ENCODE results near the gene TLDC2.

Gene TLDC2

DNA sequence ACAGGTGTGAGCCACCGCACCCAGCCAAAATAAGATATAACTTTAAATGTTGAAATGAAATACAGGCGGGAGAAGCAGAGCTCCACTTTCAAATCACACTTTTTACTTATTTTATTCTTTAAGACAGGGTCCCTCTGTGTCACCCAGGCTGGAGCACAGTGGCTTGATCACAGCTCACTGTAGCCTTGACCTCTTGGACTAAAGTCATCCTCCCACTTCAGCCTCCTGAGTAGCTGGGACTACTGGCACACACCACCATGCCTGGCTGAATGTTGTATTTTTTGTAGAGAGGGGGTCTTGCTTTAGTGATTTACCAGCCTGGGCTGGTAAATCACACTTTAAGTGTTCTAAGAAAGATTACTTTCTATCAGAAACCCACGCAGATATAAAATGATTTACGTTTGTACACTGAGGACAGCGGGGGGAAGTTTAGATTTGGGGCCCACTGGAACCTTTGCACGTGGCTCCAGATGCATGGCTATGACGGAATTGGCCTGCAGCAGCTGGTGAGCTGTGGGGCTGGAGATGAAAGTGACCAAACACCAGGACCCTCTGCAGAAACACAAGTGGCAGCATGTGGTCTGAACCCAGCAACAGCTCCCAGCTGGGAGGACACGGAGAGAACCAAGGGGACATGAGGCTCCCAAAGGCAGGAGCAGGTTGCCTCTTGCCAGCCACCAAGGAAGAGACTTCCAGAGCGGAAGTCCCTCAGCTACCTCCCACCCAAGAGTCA is 26.4 kb upstream of the TLDC2 start:
- DNase-seq (ENCODE audit: extremely low spot score, insufficient read length, low read depth) (no peak), FAIRE-seq (no peak)

DNA sequence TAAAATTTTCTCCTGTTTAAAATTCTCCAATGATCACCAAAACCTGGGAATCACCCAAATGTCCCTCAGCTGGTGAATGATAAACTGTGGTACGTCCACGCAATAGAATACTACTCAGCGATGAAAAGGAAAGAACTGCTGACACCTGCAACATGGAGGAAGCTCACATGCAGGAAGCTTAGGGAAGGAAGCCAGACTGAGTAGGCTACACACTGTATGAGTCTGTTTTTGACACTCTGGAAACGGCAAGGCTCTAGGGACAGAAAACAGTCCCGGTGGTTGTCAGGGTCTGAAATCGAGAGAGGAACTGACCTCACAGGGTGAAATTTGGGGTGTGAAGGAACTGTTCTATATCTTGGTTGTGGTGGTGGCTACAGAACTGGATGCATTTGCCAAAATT is 25.2 kb upstream of the TLDC2 start:
- DNase-seq (ENCODE audit: extremely low spot score, insufficient read length, low read depth): no peak
- peak; percentile 85 for FAIRE-seq

DNA sequence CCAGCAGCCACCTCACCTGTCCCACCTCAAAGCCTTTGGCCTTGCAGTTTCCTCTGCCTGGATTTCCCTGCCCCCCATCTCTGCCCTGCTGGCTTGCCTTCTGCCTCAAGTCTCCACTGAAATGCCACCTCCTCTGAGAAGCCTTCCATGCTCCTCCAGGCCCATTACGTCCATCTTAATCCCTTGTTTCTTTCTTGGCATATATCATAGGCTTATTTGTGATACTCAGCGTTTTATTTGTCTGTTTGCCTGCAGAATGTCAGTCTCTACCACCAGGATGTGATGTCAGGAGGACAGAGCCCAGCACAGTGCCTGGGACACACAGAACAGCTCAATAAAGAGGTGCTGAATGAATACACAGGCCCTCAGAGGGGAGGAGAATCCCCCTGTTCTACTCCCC is 24.4 kb upstream of the TLDC2 start:
- peak; percentile 42 for FAIRE-seq
- DNase-seq (ENCODE audit: extremely low spot score, insufficient read length, low read depth): no peak

DNA sequence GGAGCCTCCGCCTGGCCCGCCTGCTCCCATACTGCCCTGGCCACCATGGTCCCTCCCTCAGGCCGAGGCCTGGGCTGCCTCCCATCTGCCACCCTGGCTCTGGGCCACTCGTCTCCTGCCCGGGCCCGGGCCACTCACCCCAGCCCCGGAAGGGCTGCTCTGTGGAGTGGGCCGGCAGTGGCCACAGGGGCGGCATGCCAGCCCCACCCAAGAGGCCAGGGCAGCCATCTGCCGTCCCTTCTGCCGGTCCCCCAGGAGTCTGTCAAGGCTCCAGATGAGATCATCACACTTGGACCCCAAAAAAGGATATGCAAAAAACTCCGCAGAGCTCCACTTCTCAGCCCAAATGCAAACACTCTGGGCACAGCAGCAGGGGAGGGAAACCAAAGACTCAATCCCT is 23.8 kb upstream of the TLDC2 start:
- DNase-seq (ENCODE audit: extremely low spot score, insufficient read length, low read depth) (no peak), FAIRE-seq (peak; percentile 66)

DNA sequence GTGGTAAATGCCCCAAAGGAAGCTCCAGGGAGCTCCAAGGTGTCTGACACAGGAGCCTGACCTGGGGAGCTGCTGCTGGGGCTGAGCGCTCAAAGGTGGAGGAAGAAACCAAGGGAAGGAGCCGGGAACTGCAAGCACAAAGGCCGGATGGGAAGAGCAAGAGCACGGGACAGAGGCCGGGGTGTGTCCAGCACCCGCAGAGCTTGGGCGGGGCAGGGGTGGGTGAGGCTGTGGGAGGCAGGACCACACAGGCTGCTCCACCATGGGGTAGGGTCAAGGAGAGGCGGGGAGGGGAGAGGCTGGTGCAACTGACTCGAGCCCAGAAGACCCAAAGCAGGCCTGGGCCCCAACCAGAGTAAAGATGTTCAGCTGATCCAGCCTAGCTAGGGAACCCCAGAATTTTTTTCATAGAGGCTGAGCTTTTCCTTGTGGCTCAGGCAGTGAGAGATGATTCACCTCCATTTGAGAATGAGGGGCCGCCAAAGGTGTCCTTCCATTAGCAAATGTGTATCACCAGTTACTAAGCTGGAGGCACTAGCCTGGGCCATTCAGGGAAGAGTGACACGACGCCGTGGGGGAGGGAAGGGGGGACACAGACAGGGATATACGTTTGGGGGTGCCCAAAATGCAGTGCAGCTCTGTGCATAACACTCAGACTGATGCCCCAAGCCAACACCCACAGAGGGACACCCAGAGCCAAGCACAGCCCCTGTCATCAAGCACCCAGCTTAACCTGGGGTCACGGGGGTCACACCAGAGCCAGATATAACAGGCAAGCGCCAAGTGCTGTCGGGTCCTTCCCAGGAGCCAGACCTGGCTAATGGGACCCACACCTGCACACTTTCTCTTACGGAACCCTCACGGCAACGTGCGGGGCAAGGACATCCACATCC is 21.3 kb upstream of the TLDC2 start:
- DNase-seq (ENCODE audit: extremely low spot score, insufficient read length, low read depth): no peak
- FAIRE-seq: no peak

DNA sequence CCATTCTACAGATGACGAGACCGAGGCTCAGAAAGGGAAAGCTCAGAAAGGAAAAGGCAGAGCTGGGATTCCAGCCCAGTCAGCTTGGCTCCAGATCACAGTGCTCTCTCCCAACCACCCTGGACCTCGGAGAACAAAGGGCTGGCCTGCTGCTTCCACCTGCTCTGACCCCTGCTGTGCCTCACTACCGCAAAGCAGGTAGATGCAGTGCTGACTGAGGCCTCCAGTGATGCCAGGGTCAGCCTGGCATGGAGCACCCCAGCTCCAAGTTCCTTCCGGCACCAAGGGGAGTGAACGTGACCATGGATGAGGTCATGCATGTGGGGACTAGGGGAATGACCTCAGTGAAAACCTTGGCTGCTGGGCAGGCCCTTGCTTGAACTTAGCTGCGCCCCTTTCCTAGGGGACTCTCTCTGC is 20.7 kb upstream of the TLDC2 start:
- no peak for FAIRE-seq
- DNase-seq (ENCODE audit: extremely low spot score, insufficient read length, low read depth): no peak

DNA sequence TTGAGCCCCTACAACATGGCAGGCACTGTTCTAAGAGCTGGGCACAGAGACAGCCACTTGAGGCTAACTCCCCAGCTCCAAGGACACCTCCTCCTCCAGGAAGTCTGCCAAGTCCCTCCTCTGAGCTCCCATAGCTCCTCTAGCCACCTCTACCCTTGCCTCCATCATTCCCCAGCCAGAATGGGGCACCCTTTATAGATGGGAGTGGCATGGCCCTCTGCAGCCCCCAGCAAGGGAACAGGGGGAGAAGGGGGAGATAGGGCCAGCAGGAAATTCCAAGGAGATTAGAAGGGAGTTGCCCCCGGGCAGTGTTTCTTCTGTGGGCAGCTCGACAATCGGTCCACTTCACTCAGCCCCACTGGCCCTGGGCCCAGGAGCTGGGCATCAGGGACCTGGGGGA is 19.7 kb upstream of the TLDC2 start:
- DNase-seq (ENCODE audit: extremely low spot score, insufficient read length, low read depth) (no peak), FAIRE-seq (no peak)

DNA sequence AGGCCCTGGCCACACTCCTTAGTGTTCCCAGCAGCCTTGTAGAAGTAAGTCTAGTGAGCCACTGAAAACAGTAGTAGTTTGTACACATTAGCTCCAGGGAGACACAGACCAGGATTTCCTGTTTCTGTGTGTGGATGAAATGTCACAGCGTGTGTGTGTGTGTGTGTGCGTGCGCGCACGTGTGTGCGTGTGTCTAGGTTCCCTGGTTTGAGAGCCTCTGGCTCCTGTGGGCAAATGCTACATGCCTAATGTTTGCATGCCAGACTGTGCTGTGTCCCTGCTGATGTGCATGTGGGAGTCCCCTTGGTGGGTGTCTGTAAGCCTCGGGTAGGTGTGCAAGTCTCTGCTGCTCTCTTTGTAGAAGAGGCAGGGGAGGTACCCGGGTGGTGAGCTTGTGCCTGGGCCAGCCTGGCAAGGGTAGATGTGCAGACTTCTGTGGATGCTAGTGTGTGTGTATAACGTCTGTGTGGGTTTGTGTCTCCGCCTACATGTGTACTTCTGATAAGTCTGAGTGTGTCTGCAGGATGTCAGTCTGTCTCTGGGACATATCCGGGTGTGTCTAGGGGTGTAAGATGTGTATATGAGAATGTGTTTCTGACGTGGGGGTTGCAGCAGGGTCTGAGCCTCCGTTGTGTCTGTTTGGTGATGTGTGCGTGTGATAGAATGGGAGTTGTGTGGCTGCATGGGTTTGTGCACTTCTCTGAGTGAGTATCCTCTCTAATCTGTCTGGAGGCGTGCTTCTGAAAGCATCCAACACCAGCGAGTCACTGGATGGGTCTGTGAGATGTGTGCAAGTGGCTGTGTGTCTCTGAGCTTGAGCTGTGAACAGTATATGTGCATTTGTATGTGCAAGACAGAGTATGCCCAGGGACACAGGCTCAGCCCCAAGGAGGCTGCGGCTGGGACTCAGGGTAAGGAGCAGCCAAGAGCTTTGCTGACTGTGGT is 19.0 kb upstream of the TLDC2 start:
- FAIRE-seq (no peak), DNase-seq (ENCODE audit: extremely low spot score, insufficient read length, low read depth) (no peak)

DNA sequence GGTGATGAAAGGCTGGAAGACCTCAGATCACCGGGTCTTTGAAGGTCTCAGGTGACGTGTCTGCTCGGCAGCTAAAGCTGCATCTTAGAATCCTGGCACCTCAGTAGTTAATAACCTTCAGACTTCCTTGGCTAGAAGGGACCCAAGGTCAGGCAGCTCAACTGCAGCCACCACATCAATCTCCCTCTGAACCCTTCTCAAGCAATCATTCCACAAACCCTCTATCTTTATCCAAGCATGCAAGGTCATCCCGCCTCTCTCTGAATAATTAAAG is 16.7 kb upstream of the TLDC2 start:
- FAIRE-seq (no peak), DNase-seq (ENCODE audit: extremely low spot score, insufficient read length, low read depth) (no peak)

DNA sequence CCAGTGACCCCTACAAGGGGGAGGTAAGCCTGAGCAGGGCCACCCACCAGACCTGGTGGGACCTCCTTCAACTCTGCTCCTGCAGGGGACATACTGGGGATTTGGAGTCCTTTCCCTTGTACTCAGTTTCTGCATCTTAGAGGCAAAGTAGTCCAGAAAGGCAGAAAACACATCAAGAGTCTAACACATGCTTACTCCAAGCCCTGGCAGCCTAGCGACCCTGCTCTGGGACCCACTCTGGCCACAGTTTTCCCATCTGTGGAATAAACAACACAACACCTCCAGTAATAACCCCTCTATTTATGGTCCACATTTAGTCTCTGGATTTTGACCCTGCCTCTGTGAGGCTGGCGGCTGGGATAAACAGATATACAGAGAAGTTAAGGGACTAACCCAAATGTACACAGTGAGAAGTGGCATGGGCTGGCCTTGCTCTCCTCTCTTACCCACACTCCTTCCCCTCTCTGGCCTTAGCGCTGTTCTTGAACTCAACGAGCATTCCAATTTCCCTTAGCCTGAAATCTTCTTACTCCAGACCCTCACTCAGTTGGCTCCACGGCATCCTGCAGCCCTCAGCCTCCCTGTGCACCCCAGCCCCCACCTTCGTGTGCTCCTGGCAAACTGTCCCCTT is 16.1 kb upstream of the TLDC2 start:
- FAIRE-seq: no peak
- no peak for DNase-seq (ENCODE audit: extremely low spot score, insufficient read length, low read depth)

DNA sequence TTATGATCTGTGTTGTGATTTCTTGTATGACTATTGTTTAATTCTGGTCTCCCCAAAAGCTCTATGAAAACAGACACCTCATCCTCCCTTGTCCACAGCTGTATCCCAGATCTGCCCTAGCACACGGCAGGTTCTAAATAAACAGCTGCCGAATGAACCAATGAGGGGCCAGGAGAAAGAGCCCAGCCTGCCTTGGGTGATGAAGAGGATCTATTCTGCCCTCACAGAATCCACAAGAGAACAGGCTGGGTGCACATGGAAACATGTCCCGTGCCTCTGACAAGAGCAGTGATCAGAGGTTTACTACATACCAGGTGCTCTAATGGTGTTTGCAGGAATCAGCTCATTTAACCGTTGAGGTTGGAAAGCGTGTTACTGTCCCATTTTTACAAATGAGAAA is 15.6 kb upstream of the TLDC2 start:
- no peak for FAIRE-seq
- DNase-seq (ENCODE audit: extremely low spot score, insufficient read length, low read depth): no peak

DNA sequence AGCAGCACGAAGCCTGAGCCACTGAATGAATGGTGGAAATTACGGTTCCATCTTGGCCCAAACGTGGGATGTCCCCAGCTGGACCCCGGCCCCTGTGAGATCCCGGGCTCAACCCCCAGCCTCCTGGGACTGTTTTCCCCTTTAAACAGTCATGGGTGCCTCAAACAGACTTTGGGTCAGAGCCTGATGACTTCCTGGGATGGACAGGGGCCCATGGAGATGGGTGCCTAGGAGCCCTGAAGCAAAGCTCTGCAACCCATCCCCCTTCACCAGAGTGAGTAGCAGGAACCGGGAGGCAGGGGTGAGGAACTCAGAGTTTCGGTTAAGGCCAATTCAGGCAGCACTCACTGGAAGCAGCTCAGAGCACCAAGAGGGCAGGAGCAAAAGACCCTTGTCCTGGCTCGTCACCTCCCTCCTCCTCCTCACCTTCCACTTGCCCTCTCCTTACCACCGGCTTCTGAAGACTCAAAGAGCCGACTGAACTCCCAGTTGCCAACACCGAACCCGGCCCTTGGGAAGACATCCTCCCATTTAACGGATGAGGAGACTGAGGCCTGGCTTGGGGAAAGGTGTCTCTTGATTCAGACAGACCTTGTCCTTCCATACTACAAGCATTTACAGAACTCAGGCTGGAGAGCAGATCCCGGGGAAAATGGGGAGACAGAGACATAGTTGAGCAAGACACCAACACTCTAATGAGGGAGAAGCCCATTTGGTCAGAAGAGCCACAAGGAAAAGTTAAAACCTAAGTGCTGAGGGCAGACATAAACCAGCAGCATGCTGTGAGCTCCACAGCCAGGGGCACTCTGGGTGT is 14.9 kb upstream of the TLDC2 start:
- FAIRE-seq: no peak
- DNase-seq (ENCODE audit: extremely low spot score, insufficient read length, low read depth): no peak

DNA sequence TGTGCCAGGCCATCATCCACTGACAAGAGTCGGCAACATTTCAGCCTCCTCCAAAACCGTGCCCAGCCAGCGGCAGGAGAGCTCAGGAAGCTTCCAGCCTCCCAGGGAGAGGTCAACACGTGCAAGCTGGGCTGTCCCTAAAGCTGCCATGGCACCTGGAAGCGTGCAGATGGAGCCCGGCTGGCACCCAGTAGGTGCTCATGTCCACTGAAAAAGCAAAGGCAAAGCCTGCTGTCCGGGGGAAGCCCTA is 14.4 kb upstream of the TLDC2 start:
- no peak for DNase-seq (ENCODE audit: extremely low spot score, insufficient read length, low read depth)
- no peak for FAIRE-seq

DNA sequence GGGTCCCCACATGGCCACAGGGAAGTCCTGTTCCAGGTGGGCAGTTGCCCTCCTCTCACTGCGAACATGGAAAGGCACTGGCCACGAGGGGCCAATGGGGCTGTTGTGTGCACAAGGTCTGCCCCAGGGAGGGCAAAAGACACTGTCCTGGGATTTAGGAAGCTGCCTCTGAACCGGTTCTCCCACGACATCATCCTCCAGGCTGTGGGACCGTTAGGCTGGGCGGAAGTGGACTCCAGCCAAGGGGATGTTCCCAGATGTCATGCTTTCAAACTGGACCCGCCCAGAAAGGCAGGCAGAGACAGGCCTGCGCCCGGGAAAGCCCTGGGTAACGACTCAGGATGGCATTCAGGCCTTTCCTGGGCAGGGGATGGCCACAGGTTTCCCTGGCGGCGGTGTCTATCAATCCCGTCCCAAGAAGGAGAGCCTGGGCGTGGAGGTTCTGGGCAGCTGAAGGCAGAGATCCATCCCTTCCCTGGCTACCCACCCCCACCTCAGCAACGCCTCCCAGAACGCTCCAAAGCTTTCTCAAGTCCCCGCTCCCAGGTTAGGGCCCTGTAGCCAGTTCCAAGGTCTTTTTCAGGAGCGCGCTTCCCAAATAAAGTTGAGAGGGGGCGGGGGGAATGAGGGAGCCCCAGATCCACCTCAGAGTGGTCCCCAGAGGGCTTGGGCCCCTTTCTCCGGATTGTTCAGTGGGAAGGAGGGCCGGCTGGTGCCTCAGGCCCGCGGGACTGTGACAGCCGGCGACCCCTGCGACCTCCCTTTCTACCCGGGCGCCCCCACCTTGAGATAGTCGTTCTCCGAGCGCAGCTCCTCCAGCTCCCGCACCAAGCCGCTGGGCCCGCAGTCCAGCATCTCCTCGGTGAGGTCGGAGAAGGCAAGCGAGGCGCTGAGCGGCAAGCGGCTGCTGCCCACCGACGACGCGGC is 13.8 kb upstream of the TLDC2 start:
- DNase-seq (ENCODE audit: extremely low spot score, insufficient read length, low read depth) (no peak), FAIRE-seq (no peak)

DNA sequence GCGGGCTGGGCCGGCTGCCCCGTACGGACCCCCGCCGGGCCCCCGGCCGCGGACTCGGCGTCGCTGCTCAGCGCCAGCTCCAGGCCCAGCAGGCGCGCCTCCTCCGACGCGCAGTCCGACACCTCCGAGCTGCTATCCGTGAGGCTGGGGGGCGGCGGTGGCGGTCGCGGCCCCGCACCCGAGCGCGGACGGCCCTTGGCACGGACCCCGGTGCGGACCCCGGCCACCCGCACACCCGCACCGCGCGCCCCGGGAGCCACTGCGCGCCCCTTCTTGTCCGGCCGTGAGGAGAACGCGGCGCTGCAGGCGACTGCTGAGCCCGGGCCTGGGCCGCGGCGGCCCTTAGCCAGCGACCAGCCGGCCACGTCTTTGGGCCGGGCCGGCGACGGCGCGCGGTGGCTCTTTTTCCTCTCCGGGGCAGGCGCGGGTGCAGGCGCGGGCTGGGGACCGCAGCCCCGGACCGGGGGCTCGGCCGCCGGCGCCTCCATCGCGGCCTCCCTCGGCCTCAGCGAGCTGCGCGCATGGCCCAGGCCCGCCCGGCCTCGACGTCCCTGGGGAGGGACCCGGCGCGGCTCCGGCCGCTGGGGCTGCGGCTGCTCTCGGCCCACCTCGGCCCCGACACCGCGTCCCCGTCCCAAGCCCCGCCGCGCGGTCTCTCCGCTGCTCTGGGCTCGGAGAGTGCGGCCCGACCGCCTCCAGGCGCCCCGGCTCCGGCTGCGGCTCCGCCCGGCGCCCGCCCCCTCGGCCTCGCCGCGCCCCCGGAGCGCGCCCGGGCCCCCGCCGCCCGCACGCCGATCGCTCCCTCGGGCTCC is 12.9 kb upstream of the TLDC2 start:
- FAIRE-seq: no peak
- no peak for DNase-seq (ENCODE audit: extremely low spot score, insufficient read length, low read depth)

DNA sequence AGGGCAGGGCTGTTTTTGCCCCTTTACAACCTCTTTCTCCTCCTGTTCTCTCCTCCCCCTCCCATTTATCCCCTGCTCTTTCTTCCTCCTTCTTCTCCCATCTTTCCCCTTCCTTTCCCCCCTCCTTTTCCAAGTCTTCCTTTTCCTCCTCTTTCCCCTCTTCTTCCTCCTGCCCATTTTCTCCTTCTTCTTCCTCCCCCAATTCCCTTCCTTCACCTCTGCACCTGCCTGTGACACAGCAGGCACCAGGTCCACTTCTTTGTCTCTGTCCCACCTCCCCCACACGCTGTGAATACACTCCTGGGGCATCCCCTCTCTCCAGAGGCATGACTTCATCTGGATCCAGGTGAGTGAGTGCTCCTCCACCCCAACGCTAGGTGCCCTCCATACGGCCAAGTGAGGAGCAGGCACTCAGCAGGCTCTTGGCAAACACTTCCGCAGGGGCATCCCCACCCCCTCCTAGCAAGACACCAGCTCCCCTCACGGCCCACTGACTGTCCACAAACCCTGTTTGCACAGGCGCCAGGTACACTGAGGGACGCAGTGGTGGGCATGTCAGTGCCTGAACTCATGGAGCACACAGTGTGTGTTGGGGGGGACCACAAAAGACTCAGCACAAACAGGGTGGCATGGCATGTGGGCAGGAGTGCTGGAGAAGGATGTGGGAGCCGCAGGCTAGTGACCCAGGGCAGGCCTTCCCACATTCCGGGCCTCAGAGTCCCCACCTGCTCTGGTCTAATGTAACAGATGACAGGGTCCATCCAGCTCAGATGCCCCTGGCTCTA is 10.7 kb upstream of the TLDC2 start:
- FAIRE-seq: no peak

DNA sequence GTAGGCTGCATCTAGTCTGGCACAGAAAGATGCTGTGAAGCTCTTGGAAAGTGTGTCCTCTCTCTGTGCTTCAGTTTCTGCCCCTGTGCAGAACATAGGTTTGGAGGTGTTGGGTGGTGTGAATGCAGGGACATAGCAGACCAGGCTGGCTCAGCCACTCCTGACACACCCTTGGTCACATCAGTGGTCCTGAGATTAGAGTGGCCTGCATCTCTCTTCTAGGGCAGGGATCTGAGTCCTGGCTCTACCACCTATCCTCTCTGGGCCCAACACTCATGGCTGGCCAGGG is 10.1 kb upstream of the TLDC2 start:
- no peak for FAIRE-seq
- DNase-seq (ENCODE audit: extremely low spot score, insufficient read length, low read depth): no peak

More for the DNA sequence above, 10.7 kb upstream of the TLDC2 start:
- no peak for DNase-seq (ENCODE audit: extremely low spot score, insufficient read length, low read depth)
